Gastrocnemius medialis (tissue), 4 donors: ENCODE measurements around the gene SLC25A18.

Experiments
- CTCF ChIP-seq, 5 experiments: fragments of 450-650 bp in 3 of 5; fragments of 200-600 bp in 2 of 5; sonication (generic) in 2 of 5; IDR thresholded peaks in 4 of 5; conservative IDR thresholded peaks in 1 of 5; 1 replicate in 4 of 5; 2 replicates in 1 of 5; pipeline ENCODE4 v1.5.1; 2016 to 2019; ENCODE audit warnings: antibody characterized with exemption in 5 of 5, mild to moderate bottlenecking in 3 of 5, moderate library complexity in 3 of 5
- POLR2A ChIP-seq, 2 donors: fragments of 450-650 bp; IDR thresholded peaks; one replicate each; pipeline ENCODE4 v1.6.1; 2017; ENCODE audit warnings: antibody characterized with exemption in 2 of 2, mild to moderate bottlenecking in 2 of 2, moderate library complexity in 2 of 2

- TF ChIP-seq CTCF (IDR thresholded peaks at IDR 0.05 in 4 of 5, conservative IDR thresholded peaks at IDR 0.05 in 1 of 5) (no peak), POLR2A (IDR thresholded peaks at IDR 0.05) (no peak)
These were observed 24.3 kb downstream of the SLC25A18 start for GRCh38 chr22:17587629-17588028.
